SKM-1 treated with dmso at 0.1 percent for 144 hours (cell line): ENCODE measurements around the gene RCOR1.
A peak's percentile ranks its signal among the peaks of the same experiment; 100 is the strongest.
"Not testable (repeated sequence)": the region's sequence is repeated elsewhere in the genome, so short reads cannot be mapped to it uniquely, and the experiment has no call there.

Experiments
- DNase-seq: peaks from one replicate; lab custom pipeline; 2025; ENCODE audit not compliant: unreplicated experiment; lab: John Stamatoyannopoulos, UW

Gene RCOR1

DNA sequence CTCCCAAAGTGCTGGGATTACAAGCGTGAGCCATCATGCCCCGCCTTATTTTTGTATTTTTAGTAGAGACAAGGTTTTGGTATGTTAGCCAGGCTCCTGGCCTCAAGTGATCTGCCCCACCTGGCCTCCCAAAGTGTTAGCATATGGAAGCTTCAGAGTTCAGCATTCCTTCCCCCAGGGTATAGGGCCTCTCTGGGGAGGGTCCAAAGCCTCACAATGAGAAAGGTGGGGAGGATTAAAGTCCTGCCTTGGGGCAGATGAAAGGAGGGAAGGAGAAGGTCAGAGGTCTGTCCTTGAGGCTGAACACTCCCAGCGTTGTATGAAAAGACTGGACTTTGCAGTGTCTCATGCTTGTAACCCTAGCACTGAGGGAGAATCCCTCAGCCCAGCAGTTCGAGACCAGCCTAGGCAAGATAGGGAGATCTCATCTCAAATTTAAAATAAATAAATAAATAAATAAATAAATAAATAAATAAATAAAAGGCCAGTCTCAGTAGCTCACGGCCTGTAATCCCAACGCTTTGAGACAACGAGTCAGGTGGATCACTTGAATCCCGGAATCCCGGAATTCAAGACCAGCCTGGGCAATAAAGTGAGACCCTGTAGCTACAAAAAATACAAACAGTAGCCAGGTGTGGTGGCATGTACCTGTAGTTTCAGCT is 22.0 kb upstream of the RCOR1 start:
- no peak for DNase-seq

DNA sequence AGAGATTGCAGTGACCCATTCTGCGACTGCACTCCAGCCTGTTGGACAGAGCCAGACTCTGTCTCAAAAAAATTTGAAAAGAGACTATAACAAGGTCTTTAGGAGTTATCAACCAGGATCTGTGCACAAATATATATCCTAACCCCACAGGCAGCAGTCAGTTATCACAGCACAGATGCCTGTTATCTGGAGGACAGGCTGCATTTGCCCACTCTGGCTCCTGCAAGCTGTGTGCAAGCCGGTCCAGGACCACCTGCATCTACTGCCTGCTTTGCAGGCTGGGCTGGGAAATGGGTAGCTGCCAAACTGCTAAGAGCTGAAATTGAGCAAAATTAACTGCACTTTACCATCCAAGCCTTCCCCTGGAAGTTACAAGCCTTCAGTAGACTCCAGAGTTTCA is 21.4 kb upstream of the RCOR1 start:
- DNase-seq, result no peak

DNA sequence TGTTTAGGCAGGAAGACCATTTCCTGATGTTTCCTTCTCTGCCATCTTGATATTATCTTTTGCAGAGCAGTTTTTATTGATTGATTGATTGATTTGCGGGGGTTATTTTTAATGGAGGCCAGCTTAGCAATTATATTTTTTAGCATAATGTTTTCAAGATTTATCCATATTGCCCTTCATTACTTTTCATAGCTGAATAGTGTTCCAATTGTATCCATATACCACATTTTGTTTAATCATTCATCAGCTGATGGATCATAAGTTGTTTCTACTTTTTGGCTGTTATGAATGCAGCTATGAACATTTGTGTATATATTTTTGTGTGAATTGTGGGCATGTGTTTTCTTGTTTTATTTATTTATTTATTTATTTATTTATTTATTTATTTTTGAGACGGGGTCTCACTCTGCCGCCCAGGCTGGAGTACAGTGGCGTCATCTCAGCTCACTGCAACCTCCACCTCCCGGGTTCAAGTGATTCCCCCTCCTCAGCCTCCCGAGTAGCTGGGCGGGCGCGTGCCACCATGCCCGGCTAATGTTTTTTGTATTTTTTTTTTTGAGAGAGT is 20.9 kb upstream of the RCOR1 start:
- DNase-seq, result no peak

DNA sequence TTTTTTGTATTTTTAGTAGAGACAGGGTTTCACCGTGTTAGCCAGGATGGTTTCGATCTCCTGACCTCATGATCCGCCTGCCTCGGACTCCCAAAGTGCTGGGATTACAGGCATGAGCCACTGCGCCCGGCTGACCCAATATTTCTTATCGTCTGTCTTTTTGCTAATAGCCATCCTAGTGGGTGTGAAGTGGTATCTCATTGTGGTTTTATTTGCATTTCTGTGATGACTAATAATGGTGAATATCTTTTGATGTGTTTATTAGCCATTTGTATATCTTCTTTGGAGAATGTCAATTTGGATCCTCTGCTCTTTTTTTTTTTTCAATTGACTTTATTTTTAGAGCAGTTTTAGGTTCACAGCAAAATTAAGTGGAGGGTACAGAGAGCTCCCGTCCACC is 19.3 kb upstream of the RCOR1 start:
- DNase-seq, result not testable (repeated sequence)

DNA sequence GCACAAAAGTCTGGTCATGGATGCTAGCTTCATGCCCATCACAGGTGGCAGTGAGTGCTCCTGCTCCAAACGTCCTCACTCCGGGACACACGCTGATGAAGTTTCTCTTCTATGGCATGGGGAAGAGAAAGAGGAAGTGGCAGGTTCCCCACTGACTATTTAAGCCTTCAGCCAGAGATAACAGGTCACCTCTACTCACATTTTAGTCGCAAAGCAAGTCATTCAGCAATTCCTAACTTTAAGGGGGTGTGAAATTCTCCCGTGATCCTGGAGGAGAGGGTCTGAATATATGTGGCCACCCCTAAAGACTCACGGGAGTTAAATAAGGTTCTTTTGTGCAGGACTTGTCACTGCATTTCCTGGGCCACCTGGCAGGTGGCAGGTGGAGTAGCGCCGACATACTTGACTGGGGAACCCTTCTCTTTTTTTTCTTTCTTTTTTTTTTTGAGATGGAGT is 18.8 kb upstream of the RCOR1 start:
- DNase-seq, result peak; percentile 31

DNA sequence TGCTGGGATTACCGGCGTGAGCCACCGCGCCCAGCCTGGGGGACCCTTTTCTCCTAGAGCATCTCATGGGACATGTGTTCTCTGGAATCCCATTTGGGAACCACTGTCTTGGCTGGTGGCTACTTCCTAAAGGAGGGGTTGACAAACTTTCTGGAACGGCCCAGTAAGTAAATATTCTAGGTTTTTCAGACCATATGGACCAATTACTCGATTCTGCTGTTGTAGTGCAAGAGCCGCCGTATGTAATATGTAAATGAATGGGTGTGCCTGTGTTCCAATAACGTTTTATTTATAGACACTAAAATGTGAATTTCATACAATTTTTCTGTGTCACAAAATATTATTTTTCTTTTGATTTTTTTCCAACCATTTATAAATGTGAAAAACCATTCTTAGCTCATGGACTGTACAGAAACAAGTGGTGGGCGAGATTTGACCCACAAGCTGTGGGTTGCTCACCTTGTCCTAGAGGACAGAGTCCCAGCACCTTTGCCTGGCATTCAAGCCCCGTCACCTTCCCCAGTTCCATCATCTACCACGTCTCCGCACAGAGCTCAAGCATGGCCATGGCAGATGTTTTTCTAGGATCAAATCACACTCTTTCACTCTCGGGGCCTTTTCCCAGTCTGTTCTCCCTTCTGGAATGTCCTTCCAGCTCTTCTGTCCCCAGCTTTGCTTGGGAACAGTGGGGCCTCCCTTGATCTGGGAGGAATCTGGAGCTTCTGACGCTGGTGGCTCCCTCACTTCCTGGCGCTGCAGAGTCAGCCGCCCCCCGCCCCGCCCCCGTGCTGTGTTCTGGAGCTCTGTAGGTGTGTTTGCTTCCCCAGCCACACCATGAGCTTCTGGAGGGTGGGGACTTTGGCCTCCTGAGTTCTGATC is 17.9 kb upstream of the RCOR1 start:
- no peak for DNase-seq

DNA sequence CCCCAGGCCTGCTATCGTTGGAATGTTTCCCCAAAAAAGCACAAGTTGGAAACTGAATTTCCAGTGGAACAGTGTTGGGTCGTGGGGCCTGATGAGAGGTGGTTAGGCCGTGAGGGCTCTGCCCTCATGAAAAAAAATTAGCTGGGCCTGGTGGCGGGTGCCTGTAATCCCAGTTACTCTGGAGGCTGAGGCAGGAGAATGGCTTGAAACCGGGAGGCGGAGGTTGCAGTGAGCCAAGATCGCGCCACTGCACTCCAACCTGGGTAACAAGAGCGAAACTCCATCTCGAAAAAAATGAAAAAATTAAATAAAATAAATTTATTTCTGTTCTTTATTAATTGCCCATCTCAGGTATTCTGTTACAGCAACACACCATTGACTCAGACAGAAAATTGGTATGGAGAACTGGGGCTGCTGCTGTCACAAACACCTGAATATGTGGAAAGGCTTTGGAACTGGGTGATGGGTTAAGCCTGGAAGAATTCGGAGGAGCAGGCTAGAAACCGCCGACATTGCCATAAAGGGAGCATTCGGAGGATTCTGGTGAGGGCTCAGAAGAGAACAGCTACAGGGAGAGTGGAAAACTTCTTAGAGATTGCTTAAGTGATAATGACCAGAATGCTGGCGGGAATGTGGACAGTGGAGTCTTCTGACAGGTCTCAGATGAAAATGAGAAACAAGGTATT is 17.1 kb upstream of the RCOR1 start:
- no peak for DNase-seq

DNA sequence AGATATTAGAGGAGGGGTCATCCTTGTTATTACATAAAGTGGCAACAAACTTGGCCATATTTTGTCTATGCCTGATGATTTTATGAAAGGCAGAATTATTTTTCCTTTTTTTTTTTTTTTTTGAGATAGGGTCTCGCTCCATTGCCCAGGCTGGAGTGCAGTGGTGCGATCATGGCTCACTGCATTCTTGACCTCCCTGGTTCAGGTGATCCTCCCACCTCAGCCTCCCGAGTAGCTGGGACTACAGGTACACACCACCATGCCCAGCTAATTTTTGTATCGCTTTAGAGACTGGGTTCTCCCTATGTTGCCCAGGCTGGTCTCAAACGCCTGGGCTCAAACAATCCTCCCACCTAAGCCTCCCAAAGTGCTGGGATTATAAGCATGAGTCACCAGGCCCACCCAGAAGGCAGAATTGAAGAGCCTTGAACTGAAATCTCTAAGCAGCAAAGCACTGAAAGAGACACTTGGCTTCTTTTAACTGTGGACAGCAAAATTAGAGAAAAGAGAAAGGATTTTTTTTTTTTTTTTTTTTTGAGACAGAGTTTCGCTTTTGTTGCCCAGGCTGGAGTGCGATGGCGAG is 16.5 kb upstream of the RCOR1 start:
- DNase-seq, result not testable (repeated sequence)

DNA sequence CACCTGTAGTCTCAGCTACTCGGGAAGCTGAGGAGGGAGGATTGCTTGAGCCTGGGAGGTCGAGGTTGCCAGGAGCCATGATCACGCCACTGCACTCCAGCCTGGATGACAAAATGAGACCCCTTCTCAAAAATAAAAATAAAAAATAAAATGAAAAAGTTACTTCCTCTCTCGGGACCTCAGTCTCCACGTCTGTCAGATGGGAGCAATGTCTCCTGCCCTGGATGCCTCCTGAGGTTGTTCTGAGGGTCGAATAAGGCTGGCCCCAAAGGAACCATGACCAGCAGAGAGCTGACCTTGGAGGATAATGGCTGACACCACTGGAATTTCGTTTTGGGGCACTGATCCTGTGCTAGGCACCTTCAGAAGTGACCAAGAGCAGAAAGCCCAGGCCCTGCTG is 13.6 kb upstream of the RCOR1 start:
- DNase-seq, result no peak

DNA sequence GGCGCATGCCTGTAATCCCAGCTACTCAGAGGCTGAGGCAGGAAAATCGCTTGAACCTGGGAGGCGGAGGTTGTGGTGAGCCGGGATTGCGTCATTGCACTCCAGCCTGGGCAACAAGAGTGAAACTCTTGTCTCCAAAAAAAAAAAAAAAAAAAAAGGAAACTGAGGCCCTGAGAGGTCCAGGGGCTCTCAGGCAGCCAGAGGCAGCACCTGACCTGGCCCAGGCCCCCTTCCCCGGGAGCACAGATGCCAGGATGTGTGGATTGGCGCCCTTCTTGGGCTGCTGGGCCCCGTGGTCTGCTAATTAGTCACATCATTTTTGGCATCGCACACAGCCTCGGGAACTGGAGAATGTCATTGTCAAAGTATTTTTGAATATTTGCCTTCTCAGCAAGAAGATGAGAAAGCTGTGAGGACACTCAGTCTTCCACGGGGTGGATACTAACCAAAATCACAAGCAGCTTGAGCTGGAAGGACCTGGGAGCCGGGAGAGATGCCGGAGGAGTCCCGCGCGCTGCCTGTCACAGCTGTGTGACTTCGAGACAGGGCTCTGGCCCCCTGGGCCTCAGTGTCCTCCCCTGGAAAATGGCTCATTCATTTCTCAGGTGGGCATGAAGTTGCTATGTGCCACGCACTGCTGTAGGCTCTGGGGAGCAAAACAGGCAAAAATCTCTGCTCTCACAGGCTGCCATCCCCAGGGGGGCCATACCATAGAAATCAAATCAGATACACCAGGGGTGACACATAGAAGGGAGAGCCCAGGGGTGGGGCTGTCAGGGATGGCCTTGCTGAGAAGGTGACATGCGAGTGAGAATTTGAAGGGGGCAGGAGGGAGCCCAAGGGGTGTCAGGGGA is 12.5 kb upstream of the RCOR1 start:
- peak; percentile 2 for DNase-seq

DNA sequence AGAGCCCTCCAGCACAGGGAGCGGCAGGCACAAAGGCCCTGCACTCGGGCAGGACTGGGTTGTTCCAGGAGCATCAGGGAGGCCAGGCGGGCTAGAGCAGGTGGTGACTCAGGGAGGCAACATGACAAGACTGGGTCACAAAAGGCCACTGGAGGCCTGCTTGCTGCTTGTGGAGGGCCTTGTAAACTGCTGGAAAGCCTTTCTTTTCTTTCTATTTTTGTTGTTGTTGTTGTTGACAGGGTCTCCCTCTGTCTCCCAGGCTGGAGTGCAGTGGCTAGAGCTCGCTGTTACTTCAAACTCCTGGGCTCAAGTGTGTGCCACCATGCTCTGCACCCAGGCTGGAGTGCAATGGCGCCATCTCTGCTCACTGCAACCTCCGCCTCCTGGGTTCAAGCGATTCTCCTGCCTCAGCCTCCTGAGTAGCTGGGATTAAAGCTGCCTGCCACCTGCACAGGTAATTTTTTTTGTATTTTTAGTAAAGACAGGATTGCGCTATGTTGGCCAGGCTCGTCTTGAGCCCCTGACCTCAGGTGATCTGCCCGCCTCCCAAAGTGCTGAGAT is 11.8 kb upstream of the RCOR1 start:
- DNase-seq, result no peak

DNA sequence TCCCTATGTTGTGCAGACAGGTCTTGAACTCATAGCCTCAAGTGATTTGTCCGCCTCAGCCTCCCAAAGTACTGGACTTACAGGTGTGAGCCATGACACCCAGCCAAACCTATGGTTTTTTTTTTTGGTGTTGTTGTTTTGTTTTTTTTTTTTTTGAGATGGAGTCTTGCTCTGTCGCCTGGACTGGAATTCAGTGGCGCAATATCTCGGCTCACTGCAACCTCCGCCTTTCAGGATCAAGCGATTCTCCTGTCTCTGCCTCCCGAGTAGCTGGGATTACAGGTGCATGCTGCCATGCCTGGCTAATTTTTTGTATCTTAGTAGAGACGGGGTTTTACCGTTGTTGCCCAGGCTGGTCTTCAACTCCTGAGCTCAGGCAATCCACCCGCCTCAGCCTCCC is 11.3 kb upstream of the RCOR1 start:
- no peak for DNase-seq

DNA sequence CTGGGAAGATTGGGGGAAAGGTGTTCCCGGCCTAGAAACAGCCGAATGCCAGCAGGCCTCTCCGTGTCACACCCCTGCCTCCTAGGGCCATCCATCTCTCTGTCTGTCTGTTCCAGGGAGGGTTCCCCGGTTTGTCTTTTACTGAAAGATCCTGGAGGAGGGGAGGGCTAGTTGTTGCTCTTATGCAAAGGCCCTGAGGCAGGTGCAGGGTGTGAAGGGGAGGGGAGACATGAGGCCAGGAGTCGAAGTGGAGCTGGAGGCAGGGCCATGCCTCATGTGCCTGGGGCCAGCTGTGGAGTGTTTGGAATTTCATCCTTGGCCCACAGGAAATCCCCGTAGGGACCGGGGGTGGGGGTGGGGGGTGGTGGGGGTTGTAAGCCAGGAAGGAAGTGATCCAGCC is 8.7 kb upstream of the RCOR1 start:
- DNase-seq, result no peak

DNA sequence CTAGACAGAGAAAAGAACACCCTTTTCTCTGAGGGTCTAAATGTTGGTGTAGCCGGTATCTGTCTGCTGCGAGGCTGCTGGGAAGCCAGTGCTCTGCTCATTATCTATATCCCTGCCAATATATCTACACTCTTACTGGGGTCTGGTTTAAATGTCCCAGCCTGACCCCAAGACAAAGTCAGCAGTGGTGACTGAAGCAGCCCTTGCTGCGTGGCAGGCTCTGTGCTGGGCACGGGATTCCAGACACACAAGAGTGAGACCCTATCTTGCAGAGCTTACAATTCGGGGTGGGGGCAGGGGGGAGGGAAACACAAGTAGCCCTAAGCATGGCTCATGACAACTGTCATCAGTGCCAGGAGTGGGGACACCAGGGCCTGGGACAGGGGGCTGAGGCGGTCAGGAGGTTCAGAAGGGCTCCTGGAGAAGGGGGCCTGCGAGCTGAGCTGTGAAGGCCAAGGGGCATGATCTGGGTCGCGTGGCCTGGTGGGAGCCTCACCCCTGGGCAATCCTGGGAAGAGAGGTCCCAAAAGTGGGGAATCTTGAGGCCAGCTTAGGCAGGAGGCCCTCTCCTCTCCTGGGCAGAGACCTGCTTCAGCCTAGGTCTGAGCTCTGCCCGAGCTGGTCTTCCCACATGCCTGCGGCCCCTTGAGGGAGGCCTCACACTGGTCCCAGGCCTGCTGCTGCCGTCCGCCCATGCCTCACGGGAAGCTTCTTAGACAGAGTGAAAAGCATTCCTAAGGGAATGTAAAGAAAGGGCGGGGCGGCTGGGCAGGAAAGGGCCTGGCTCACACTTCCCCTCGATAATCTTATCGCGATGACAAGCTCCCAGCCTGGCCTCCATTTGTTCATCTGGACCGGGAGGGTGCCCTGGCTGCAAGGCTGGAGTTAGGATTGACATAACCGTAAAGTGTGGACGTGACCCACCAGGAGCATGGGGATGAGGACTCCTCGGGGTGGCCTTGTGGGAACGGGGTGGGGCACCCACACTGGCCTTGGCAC is 7.3 kb upstream of the RCOR1 start:
- DNase-seq, result no peak

DNA sequence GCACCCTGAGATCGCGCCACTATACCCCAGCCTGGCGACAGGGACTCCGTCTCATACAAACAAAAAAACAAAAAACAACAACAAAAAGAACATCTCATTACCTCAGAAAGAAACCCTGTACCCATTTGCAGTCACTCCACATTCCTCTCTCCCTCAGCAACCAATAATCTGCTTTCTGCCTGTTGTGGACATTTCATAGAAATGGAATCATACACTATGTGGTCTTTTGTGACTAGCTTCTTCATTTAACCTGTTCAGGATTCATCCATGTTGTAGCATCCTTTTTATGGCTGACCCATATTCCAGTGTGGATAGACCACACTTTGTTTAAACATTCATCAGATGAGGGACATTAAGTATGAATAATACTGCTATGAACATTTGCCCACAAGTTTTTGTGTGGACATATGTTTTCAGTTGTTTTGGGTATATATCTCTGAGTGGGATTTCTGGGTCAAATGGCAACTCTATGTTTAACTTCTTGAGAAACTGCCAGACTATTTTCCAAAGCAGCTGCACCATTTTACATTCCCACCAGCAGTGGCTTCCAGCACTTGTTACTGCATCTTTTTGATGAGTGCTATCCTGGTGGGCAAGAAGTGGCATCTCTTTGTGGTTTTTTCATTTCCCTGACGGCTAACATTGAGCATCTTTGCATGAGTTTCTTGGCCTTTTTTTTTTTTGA is 5.9 kb upstream of the RCOR1 start:
- DNase-seq, result no peak

DNA sequence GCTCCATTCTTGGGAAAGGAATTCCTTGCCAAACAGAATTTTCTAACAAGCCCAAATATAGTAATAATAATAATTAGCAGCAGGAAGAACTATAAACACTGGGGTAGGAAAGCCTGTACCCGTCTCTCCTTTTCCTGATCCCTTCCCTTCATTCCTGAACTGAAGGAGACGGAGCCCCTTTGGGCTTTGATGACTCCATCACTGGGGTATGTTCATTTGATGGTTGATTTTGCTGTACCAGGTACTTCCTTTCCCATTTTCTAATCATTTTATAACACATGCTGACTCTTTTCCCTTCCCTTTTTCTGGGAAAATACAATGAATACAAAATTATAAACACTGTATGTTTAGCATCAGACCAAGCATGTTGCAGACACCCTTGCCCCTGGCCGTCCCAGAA is 3.6 kb upstream of the RCOR1 start:
- DNase-seq, result no peak

DNA sequence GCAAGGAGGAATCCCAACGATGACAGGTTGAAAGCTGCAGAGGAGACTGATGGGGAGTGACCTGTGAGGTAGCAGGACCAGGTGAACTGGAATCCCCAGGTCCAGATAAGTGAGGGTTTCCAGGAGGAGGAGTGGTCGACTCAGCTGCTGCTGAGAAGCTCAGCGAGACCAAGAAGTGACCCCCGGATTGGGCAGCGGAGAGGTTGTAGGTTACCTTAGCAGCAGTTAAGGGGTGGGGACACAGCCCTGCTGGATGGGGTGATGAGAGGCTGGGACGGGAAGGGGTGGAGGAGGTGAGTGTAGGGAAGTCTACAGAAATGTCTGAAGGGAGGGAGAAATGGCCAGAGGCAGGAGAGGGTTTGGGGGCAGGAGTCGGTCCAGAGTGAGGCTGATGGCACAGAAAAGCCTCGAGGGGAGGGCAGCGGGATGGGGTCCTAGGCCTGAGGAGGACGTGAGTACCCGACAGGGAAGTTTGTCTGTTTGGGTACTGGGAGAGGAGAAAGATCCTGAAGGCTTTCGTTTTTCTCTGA is 2.6 kb upstream of the RCOR1 start:
- no peak for DNase-seq

DNA sequence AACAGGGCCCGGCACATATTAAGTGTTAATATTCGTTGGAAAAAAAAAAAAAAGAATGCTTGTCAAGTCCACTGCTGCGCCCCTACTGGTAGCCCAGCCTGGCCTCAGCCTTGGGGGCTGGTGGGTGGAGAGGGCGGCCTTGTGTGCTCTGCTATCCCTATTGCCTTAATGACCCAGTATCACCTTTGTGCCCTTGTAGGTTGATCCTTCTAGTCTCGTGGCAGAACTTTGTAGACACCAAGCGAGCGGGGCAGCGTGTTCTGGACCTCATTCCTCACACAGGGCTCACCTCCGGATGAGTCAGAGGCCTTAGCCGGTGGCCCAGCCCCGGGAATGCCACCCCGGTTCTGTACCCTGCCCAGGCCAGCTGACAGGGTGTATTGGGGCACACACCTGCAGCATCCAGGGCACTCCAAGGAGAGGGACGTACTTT is 1.8 kb upstream of the RCOR1 start:
- DNase-seq, result no peak
